Fibroblast of lung (primary cell): ENCODE data around the gene MKLN1. TPM values are rescaled to one million over a fixed set of nuclear protein-coding genes. Genes with fewer than 3 reads are reported as not detected.
A peak's percentile ranks its signal among the peaks of the same experiment; 100 is the strongest.
"Not testable (repeated sequence)": the region's sequence is repeated elsewhere in the genome, so short reads cannot be mapped to it uniquely, and the experiment has no call there.

Experiments used
- DNase-seq, 2 donors: peaks; one replicate each; pipeline versions ENCODE4 v3.0.0 to v3.0.0-alpha.2; 2010; ENCODE audit warnings: low read depth in 2 of 2
- H2AFZ ChIP-seq: 2 replicates; pipeline ENCODE4 v1.5.1; 2012; ENCODE audit warnings: low read length, control low read depth, inconsistent platforms
- H3K27ac ChIP-seq: 2 replicates; pipeline ENCODE4 v1.5.1; 2011; ENCODE audit warnings: low read length, control low read depth; ENCODE audit not compliant: insufficient read depth
- H3K27me3 ChIP-seq: 2 replicates; pipeline ENCODE4 v1.5.1; 2011; ENCODE audit warnings: mild to moderate bottlenecking, low read length; ENCODE audit not compliant: control insufficient read depth, insufficient read depth
- H3K36me3 ChIP-seq: 2 replicates; pipeline ENCODE4 v1.5.1; 2011; ENCODE audit warnings: low read length; ENCODE audit not compliant: control insufficient read depth, insufficient read depth
- H3K4me1 ChIP-seq: 2 replicates; pipeline ENCODE4 v1.5.1; 2011; ENCODE audit warnings: low read length; ENCODE audit not compliant: control insufficient read depth, insufficient read depth; ENCODE audit errors: extremely low read depth
- H3K4me2 ChIP-seq: 2 replicates; pipeline ENCODE4 v1.5.1; 2011; ENCODE audit warnings: low read length, control low read depth; ENCODE audit not compliant: insufficient read depth; ENCODE audit errors: extremely low read depth
- H3K4me3 ChIP-seq, 4 experiments: fragments of 200-600 bp in 1 of 4; sonication (generic) in 1 of 4; replicated peaks in 1 of 4; 2 replicates each; pipeline ENCODE4 v1.5.1; 2011 to 2016; ENCODE audit warnings: low read length in 4 of 4, low read depth in 3 of 4, mild to moderate bottlenecking in 3 of 4, control low read depth in 2 of 4, inconsistent platforms in 1 of 4, mixed read lengths in 1 of 4; ENCODE audit not compliant: insufficient read depth in 1 of 4; ENCODE audit errors: control extremely low read depth in 1 of 4
- H3K79me2 ChIP-seq: 2 replicates; pipeline ENCODE4 v1.5.1; 2012; ENCODE audit warnings: mild to moderate bottlenecking, low read length, inconsistent platforms; ENCODE audit not compliant: control insufficient read depth, insufficient read depth
- H3K9ac ChIP-seq: 2 replicates; pipeline ENCODE4 v1.5.1; 2011; ENCODE audit warnings: mild to moderate bottlenecking, low read length, control low read depth; ENCODE audit not compliant: insufficient read depth
- H3K9me3 ChIP-seq: 2 replicates; pipeline ENCODE4 v1.5.1; 2012; ENCODE audit warnings: low read depth, low read length; ENCODE audit not compliant: control insufficient read depth, insufficient read depth
- H4K20me1 ChIP-seq: 2 replicates; pipeline ENCODE4 v1.5.1; 2011; ENCODE audit warnings: low read length; ENCODE audit not compliant: control insufficient read depth, insufficient read depth; ENCODE audit errors: extremely low read depth
- CTCF ChIP-seq, 2 donors: IDR thresholded peaks in 1 of 2; conservative IDR thresholded peaks in 1 of 2; 1 replicate in 1 of 2; 2 replicates in 1 of 2; pipeline ENCODE4 v1.5.1; 2011 to 2012; ENCODE audit warnings: low read length in 2 of 2, control low read depth in 1 of 2, inconsistent platforms in 1 of 2, low read depth in 1 of 2, mild to moderate bottlenecking in 1 of 2
- EZH2 ChIP-seq: IDR thresholded peaks from 2 replicates; pipeline ENCODE4 v1.5.1; 2012; ENCODE audit warnings: low read length, control low read depth, mild to moderate bottlenecking; ENCODE audit errors: missing control alignments
- polyA plus RNA-seq, 2 donors: library from polyadenylated mRNA; depleted of rRNA in 1 of 2; stranded (reverse) in 1 of 2; unstranded in 1 of 2; fragments of >200 nt; gene quantifications; 2 replicates each; pipeline ENCODE4 v1.2.1, GENCODE V29; 2011 to 2012; ENCODE audit warnings: missing spikeins in 1 of 2
- total RNA-seq: library from RNA; depleted of rRNA; stranded (reverse); fragments of >200 nt; gene quantifications from 2 replicates; pipeline ENCODE4 v1.2.1, GENCODE V29; 2014

The MKLN1 gene
- total and polyA plus RNA-seq, 2 donors (not counting 1 experiment from before 2014, with no cell fraction given), result 33.9 to 46.4 TPM

- no peak overlapping the region for H3K9ac ChIP-seq
- no peaks in the 10 kb centered on the region for H4K20me1 ChIP-seq
- H3K4me1 ChIP-seq, result no peaks in the 10 kb centered on the region
- no peak for DNase-seq
- H3K27ac ChIP-seq, result no peak overlapping the region
- H3K4me3 ChIP-seq, result no peak overlapping the region
- no peaks in the 10 kb centered on the region for H3K27me3 ChIP-seq
- TF ChIP-seq CTCF (conservative IDR thresholded peaks at IDR 0.05 in 1 of 2, IDR thresholded peaks at IDR 0.05 in 1 of 2; ENCODE audit: low read depth in 1 of 2, low read length in 2 of 2), result no peak
- TF ChIP-seq EZH2, result no peak
- no peaks in the 10 kb centered on the region for H3K79me2 ChIP-seq
- no peaks in the 10 kb centered on the region for H3K9me3 ChIP-seq
- no peak overlapping the region for H2AFZ ChIP-seq
- H3K36me3 ChIP-seq, result no peaks in the 10 kb centered on the region
- no peak overlapping the region for H3K4me2 ChIP-seq
Observed at GRCh38 chr7:131425992-131426391, 98.3 kb downstream of the MKLN1 start.

GRCh38 chr7:131430826-131431225, 103.2 kb downstream of the MKLN1 start:
- not testable (repeated sequence) for H3K79me2 ChIP-seq, H3K27me3 ChIP-seq, DNase-seq, H3K4me1 ChIP-seq, H3K9ac ChIP-seq, H3K27ac ChIP-seq, H2AFZ ChIP-seq, H3K36me3 ChIP-seq, H3K4me3 ChIP-seq, H3K4me2 ChIP-seq, H3K9me3 ChIP-seq, H4K20me1 ChIP-seq

GRCh38 chr7:131431289-131431688, 103.6 kb downstream of the MKLN1 start:
- no peaks in the 10 kb centered on the region for H3K79me2 ChIP-seq
- no peaks in the 10 kb centered on the region for H3K9me3 ChIP-seq
- no peaks in the 10 kb centered on the region for H3K4me1 ChIP-seq
- no peak overlapping the region for H2AFZ ChIP-seq
- H3K27me3 ChIP-seq, result no peaks in the 10 kb centered on the region
- H3K36me3 ChIP-seq, result no peaks in the 10 kb centered on the region
- H4K20me1 ChIP-seq, result no peaks in the 10 kb centered on the region
- H3K9ac ChIP-seq, result no peak overlapping the region
- DNase-seq, result peak; percentile 51 to 92
- H3K4me3 ChIP-seq, result no peak overlapping the region
- H3K4me2 ChIP-seq, result no peak overlapping the region
- no peak for TF ChIP-seq EZH2
- H3K27ac ChIP-seq, result no peak overlapping the region

GRCh38 chr7:131431756-131432155, 104.1 kb downstream of the MKLN1 start:
- Histone ChIP-seq H3K4me2 (no peak overlapping the region), H3K4me1 (no peaks in the 10 kb centered on the region), H3K9me3 (no peaks in the 10 kb centered on the region), H2AFZ (no peak overlapping the region), H3K9ac (no peak overlapping the region), H3K79me2 (no peaks in the 10 kb centered on the region), H3K4me3 (no peak overlapping the region), H3K36me3 (no peaks in the 10 kb centered on the region), H3K27ac (no peak overlapping the region), H4K20me1 (no peaks in the 10 kb centered on the region), H3K27me3 (no peaks in the 10 kb centered on the region)
- no peak for DNase-seq
- no peak for TF ChIP-seq EZH2
- no peak for TF ChIP-seq CTCF (conservative IDR thresholded peaks at IDR 0.05 in 1 of 2, IDR thresholded peaks at IDR 0.05 in 1 of 2; ENCODE audit: low read depth in 1 of 2, low read length in 2 of 2)
